Hematopoietic multipotent progenitor cell treated with erythropoietin and hydrocortisone succinate and interleukin-3 and kit ligand, for 17 days (in vitro differentiated cells): Measurements from ENCODE around the gene STARD3.

Experiments used
- DNase-seq: peaks from one replicate; pipeline ENCODE4 v3.0.0-alpha.2; 2015; ENCODE audit warnings: low spot score

The STARD3 gene

GRCh38 chr17:39639043-39639442, 2.1 kb downstream of the STARD3 start:
- no peak for DNase-seq

- no peak for DNase-seq
These were observed 2.9 kb downstream of the STARD3 start for GRCh38 chr17:39639566-39640458.

GRCh38 chr17:39640591-39641031, 3.7 kb downstream of the STARD3 start:
- DNase-seq, result no peak

GRCh38 chr17:39641097-39641496, 4.2 kb downstream of the STARD3 start:
- no peak for DNase-seq

GRCh38 chr17:39641883-39642282, 4.9 kb downstream of the STARD3 start:
- DNase-seq, result no peak

- no peak for DNase-seq
These were observed 5.5 kb downstream of the STARD3 start for GRCh38 chr17:39642291-39643074.

- no peak for DNase-seq
These were observed 6.3 kb downstream of the STARD3 start for GRCh38 chr17:39643271-39643670.

GRCh38 chr17:39647256-39647655, 10.3 kb downstream of the STARD3 start:
- no peak for DNase-seq

GRCh38 chr17:39648616-39649366, 11.8 kb downstream of the STARD3 start:
- no peak for DNase-seq

GRCh38 chr17:39650121-39650579, 13.2 kb downstream of the STARD3 start:
- DNase-seq, result no peak

GRCh38 chr17:39651923-39652586, 15.1 kb downstream of the STARD3 start:
- no peak for DNase-seq

- no peak for DNase-seq
These were observed 15.8 kb downstream of the STARD3 start for GRCh38 chr17:39652587-39653315.

- no peak for DNase-seq
These were observed 16.3 kb downstream of the STARD3 start for GRCh38 chr17:39653316-39653661.

GRCh38 chr17:39653662-39654331, 16.9 kb downstream of the STARD3 start:
- DNase-seq, result peak; percentile 81

GRCh38 chr17:39655105-39655504, 18.2 kb downstream of the STARD3 start:
- DNase-seq, result no peak

- DNase-seq, result no peak
These were observed 21.4 kb downstream of the STARD3 start for GRCh38 chr17:39658346-39658745.

- DNase-seq, result no peak
These were observed 21.8 kb downstream of the STARD3 start for GRCh38 chr17:39658760-39659159.

GRCh38 chr17:39659279-39660010, 22.5 kb downstream of the STARD3 start:
- DNase-seq, result no peak

GRCh38 chr17:39660011-39660360, 23.0 kb downstream of the STARD3 start:
- DNase-seq, result no peak
